ENCODE measurements around the gene UTP14A. TPM values are rescaled to one million over a fixed set of nuclear protein-coding genes. Genes with fewer than 3 reads are reported as not detected.

UTP14A gene
- total RNA-seq, 1 donor from 2014 or later, result 13.9 TPM

Other genes starting within 250 kb of the UTP14A start
- 6.6 TPM for gene XPNPEP2, start 167.2 kb upstream of the UTP14A start, total RNA-seq
- 8.6 TPM for gene SASH3, start 126.2 kb upstream of the UTP14A start, total RNA-seq
- 30.4 TPM for gene ZDHHC9, start 62.3 kb upstream of the UTP14A start, total RNA-seq
- 25.1 TPM for gene BCORL1, start 76.5 kb downstream of the UTP14A start, total RNA-seq
- 15.3 TPM for gene ELF4, start 204.3 kb downstream of the UTP14A start, total RNA-seq